Measurements from ENCODE around the gene FCHSD2. TPM values are rescaled to one million over a fixed set of nuclear protein-coding genes. Genes with fewer than 3 reads are reported as not detected.

FCHSD2 gene
- total RNA-seq, 2 donors from 2014 or later: 14.0 to 17.6 TPM

- Mint-ChIP-seq H3K4me3 (no peak overlapping the region), H3K4me1 (peaks cover 12% of the 10 kb centered on the region), H3K27ac (no peak overlapping the region), H3K36me3 (ENCODE audit: low read depth) (no peaks in the 10 kb centered on the region), H3K27me3 (ENCODE audit: insufficient read depth) (no peaks in the 10 kb centered on the region), H3K9me3 (no peaks in the 10 kb centered on the region)
- H3K9ac ChIP-seq (ENCODE audit: extremely low read depth, low read length, poor library complexity, severe bottlenecking): no peak overlapping the region
- H3K9me3 ChIP-seq (ENCODE audit: control insufficient read depth, low read length): no peaks in the 10 kb centered on the region
- no peaks in the 10 kb centered on the region for H3K27me3 ChIP-seq (ENCODE audit: control insufficient read depth, insufficient read depth, low read length, poor library complexity, severe bottlenecking)
- no peaks in the 10 kb centered on the region for H3K4me1 ChIP-seq (ENCODE audit: control insufficient read depth, insufficient read depth, low read length)
- no peak overlapping the region for H3K27ac ChIP-seq (ENCODE audit: low read depth, low read length)
- no peak for DNase-seq
- no peak for TF ChIP-seq CTCF (conservative IDR thresholded peaks at IDR 0.05)
- no peaks in the 10 kb centered on the region for H3K36me3 ChIP-seq (ENCODE audit: control insufficient read depth, insufficient read depth, low read length)
- 83 to 93% methylated on average over 2 of the region's 2 CpGs for WGBS, 2 experiments (ENCODE audit: insufficient coverage in 1 of 2, insufficient read length in 1 of 2)
- H3K4me3 ChIP-seq (ENCODE audit: low read length): no peak overlapping the region
Observed at GRCh38 chr11:72900013-72900412, 242.1 kb downstream of the FCHSD2 start.

- Histone ChIP-seq H3K4me3 (ENCODE audit: low read length) (no peak overlapping the region), H3K9me3 (ENCODE audit: control insufficient read depth, low read length) (no peaks in the 10 kb centered on the region), H3K9ac (ENCODE audit: extremely low read depth, low read length, poor library complexity, severe bottlenecking) (no peak overlapping the region), H3K36me3 (ENCODE audit: control insufficient read depth, insufficient read depth, low read length) (no peaks in the 10 kb centered on the region), H3K27ac (ENCODE audit: low read depth, low read length) (no peak overlapping the region), H3K4me1 (ENCODE audit: control insufficient read depth, insufficient read depth, low read length) (no peaks in the 10 kb centered on the region), H3K27me3 (ENCODE audit: control insufficient read depth, insufficient read depth, low read length, poor library complexity, severe bottlenecking) (no peaks in the 10 kb centered on the region)
- Mint-ChIP-seq H3K4me3 (no peak overlapping the region), H3K36me3 (ENCODE audit: low read depth) (no peaks in the 10 kb centered on the region), H3K27ac (no peak overlapping the region), H3K9me3 (no peaks in the 10 kb centered on the region), H3K27me3 (ENCODE audit: insufficient read depth) (no peaks in the 10 kb centered on the region), H3K4me1 (peaks cover 10% of the 10 kb centered on the region)
- WGBS, 2 experiments (ENCODE audit: insufficient coverage in 1 of 2, insufficient read length in 1 of 2): 87% methylated on average over 2 of the region's 2 CpGs; no CpG with 5 or more reads in 1 of the 2 experiments
- no peak for TF ChIP-seq CTCF (conservative IDR thresholded peaks at IDR 0.05)
- no peak for DNase-seq
Observed at GRCh38 chr11:72899238-72899637, 242.9 kb downstream of the FCHSD2 start.

GRCh38 chr11:72897506-72897905 lies 244.6 kb downstream of the FCHSD2 start:
- Histone ChIP-seq H3K4me1 (ENCODE audit: control insufficient read depth, insufficient read depth, low read length) (no peaks in the 10 kb centered on the region), H3K4me3 (ENCODE audit: low read length) (no peak overlapping the region), H3K27ac (ENCODE audit: low read depth, low read length) (no peak overlapping the region), H3K36me3 (ENCODE audit: control insufficient read depth, insufficient read depth, low read length) (no peaks in the 10 kb centered on the region), H3K9ac (ENCODE audit: extremely low read depth, low read length, poor library complexity, severe bottlenecking) (no peak overlapping the region), H3K9me3 (ENCODE audit: control insufficient read depth, low read length) (no peaks in the 10 kb centered on the region), H3K27me3 (ENCODE audit: control insufficient read depth, insufficient read depth, low read length, poor library complexity, severe bottlenecking) (no peaks in the 10 kb centered on the region)
- Mint-ChIP-seq H3K9me3 (no peaks in the 10 kb centered on the region), H3K27me3 (ENCODE audit: insufficient read depth) (no peaks in the 10 kb centered on the region), H3K4me3 (no peak overlapping the region), H3K36me3 (ENCODE audit: low read depth) (no peaks in the 10 kb centered on the region), H3K4me1 (no peaks in the 10 kb centered on the region), H3K27ac (no peak overlapping the region)
- no peak for DNase-seq
- TF ChIP-seq CTCF (conservative IDR thresholded peaks at IDR 0.05): no peak
